Measurements from ENCODE around the gene MAP1LC3C.
"Not testable (repeated sequence)": the region's sequence is repeated elsewhere in the genome, so short reads cannot be mapped to it uniquely, and the experiment has no call there.

MAP1LC3C gene

GRCh38 chr1:241994171-241994570 is 4.7 kb downstream of the MAP1LC3C start:
- no peak for DNase-seq

GRCh38 chr1:241992734-241993133 is 6.2 kb downstream of the MAP1LC3C start:
- DNase-seq: no peak

- peak in 38 of 56 donors; percentile 1 to 80 (median 23) for DNase-seq
Observed at GRCh38 chr1:241990040-241990439, 8.9 kb downstream of the MAP1LC3C start.

- not testable (repeated sequence) for DNase-seq
Observed at GRCh38 chr1:241988389-241988930, 10.4 kb downstream of the MAP1LC3C start.

GRCh38 chr1:241985787-241986186 is 13.1 kb downstream of the MAP1LC3C start:
- DNase-seq: peak in 6 of 56 donors; percentile 1 to 25 (median 4)

- DNase-seq: no peak
Observed at GRCh38 chr1:241979926-241980325, 19.0 kb downstream of the MAP1LC3C start.

- DNase-seq: no peak
Observed at GRCh38 chr1:241979071-241979470, 19.8 kb downstream of the MAP1LC3C start.

GRCh38 chr1:241976229-241976628 is 22.7 kb downstream of the MAP1LC3C start:
- no peak for DNase-seq

- DNase-seq: peak in 10 of 56 donors; percentile 0 to 23 (median 4)
Observed at GRCh38 chr1:241972703-241973369, 26.1 kb downstream of the MAP1LC3C start.

- DNase-seq: no peak
Observed at GRCh38 chr1:241968611-241969010, 30.3 kb downstream of the MAP1LC3C start.

GRCh38 chr1:241964550-241965282 is 34.2 kb downstream of the MAP1LC3C start:
- DNase-seq: no peak

GRCh38 chr1:241963722-241964121 is 35.2 kb downstream of the MAP1LC3C start:
- DNase-seq: no peak

GRCh38 chr1:241962153-241962552 is 36.7 kb downstream of the MAP1LC3C start:
- DNase-seq: no peak

GRCh38 chr1:241957692-241958494 is 41.0 kb downstream of the MAP1LC3C start, which contains the start of gene BECN2:
Gene BECN2, plus strand, starts transcription at chr1:241957767. Its CDS starts 0 bp downstream, at chr1:241957767.
- no peak for DNase-seq

- no peak for DNase-seq
Observed at GRCh38 chr1:241950390-241950789, 48.5 kb downstream of the MAP1LC3C start.

- no peak for DNase-seq
Observed at GRCh38 chr1:241947354-241947753, 51.5 kb downstream of the MAP1LC3C start.

Data from amygdala (tissue), 56 donors.